ENCODE results near the gene CTNNA3.
"Not testable (repeated sequence)": the region's sequence is repeated elsewhere in the genome, so short reads cannot be mapped to it uniquely, and the experiment has no call there.

Gene CTNNA3

DNA sequence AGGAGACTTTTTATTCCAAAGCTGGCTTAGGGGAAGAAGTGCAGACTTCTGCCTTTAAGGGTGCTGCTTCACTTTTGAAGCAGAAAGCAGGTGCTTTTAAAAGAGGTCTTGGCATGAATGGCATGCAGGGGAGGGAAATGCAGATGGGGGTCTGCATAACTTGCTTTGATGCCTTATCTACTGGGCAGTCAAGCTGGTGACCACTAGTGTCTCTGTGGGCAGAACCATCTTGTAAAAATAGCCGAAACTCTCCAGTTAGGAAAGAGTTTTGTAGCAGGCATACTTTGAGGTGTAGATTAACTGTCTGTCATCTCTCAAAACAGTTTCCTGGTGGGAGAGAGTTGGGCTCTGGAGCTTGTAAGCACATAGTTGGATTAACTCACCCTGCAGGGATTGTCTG is 9.9 kb upstream of the CTNNA3 start:
- TF ChIP-seq, protein P1, sequence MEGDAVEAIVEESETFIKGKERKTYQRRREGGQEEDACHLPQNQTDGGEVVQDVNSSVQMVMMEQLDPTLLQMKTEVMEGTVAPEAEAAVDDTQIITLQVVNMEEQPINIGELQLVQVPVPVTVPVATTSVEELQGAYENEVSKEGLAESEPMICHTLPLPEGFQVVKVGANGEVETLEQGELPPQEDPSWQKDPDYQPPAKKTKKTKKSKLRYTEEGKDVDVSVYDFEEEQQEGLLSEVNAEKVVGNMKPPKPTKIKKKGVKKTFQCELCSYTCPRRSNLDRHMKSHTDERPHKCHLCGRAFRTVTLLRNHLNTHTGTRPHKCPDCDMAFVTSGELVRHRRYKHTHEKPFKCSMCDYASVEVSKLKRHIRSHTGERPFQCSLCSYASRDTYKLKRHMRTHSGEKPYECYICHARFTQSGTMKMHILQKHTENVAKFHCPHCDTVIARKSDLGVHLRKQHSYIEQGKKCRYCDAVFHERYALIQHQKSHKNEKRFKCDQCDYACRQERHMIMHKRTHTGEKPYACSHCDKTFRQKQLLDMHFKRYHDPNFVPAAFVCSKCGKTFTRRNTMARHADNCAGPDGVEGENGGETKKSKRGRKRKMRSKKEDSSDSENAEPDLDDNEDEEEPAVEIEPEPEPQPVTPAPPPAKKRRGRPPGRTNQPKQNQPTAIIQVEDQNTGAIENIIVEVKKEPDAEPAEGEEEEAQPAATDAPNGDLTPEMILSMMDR (IDR thresholded peaks at IDR 0.05; ENCODE audit: extremely low read depth, insufficient read depth, missing control alignments), result no peak
- no peak for DNase-seq (ENCODE audit: low spot score)
- in situ Hi-C loops (cut with MboI; ENCODE audit: low pct_unique_long_range_greater_than_20kb, low sequenced_read_pairs, unreplicated experiment), result no loop called here

DNA sequence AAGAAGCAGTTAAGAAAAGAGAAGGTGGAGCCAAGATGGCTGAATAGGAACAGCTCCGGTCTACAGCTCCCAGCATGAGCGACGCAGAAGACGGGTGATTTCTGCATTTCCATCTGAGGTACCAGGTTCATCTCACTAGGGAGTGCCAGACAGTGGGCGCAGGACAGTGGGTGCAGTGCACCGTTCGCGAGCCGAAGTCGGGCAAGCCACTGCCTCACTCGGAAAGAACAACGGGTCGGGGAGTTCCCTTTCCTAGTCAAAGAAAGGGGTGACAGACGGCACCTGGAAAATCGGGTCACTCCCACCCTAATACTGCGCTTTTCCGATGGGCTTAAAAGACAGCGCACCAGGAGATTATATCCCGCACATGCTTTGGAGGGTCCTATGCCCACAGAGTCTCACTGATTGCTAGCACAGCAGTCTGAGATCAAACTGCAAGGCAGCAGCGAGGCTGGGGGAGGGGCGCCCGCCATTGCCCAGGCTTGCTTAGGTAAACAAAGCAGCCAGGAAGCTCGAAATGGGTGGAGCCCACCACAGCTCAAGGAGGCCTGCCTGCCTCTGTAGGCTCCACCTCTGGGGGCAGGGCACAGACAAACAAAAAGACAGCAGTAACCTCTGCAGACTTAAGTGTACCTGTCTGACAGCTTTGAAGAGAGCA is 3.7 kb upstream of the CTNNA3 start:
- not testable (repeated sequence) for DNase-seq (ENCODE audit: low spot score)
- in situ Hi-C loops (cut with MboI; ENCODE audit: low pct_unique_long_range_greater_than_20kb, low sequenced_read_pairs, unreplicated experiment), result loop anchor here (5.0 kb wide), 1 partner anchor 78 kb away; no protein-coding TSS in a partner anchor

DNA sequence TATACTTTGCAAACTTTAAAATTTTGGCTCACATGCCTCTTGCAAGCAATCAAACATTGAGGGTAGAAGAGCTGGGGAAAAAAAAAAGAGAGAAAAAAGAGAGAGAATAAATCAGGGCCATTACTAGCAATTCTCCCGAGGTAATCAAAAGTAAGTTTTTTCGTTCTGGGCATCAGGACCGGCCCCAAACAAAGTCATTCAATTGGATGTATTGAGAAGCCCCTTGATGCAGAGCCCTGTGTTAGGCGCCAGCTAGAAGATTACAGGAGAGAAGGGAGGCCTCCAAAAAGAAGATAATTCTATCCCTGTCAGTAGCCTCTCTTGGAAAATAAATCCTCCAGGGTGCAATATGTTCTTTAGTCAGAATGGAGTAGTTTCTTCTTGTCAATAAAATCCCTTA is 2.2 kb upstream of the CTNNA3 start:
- no peak for DNase-seq (ENCODE audit: low spot score)
- in situ Hi-C loops (cut with MboI; ENCODE audit: low pct_unique_long_range_greater_than_20kb, low sequenced_read_pairs, unreplicated experiment), result loop anchor here (5.0 kb wide), 1 partner anchor 79 kb away; no protein-coding TSS in a partner anchor
- TF ChIP-seq, protein P1 (IDR thresholded peaks at IDR 0.05; ENCODE audit: extremely low read depth, insufficient read depth, missing control alignments), result no peak

- peak; percentile 59 for DNase-seq (ENCODE audit: low spot score)
- TF ChIP-seq, protein P1 (IDR thresholded peaks at IDR 0.05; ENCODE audit: extremely low read depth, insufficient read depth, missing control alignments), result peak; percentile 63
- in situ Hi-C loops (cut with MboI; ENCODE audit: low pct_unique_long_range_greater_than_20kb, low sequenced_read_pairs, unreplicated experiment), result loop anchor here (5.0 kb wide), 1 partner anchor 80 kb away; no protein-coding TSS in a partner anchor
Observed at GRCh38 chr10:67697724-67698131, 1.7 kb upstream of the CTNNA3 start.

GRCh38 chr10:67696679-67697078 is 684 bp upstream of the CTNNA3 start:
- in situ Hi-C loops (cut with MboI; ENCODE audit: low pct_unique_long_range_greater_than_20kb, low sequenced_read_pairs, unreplicated experiment), result loop anchor here (5.0 kb wide), 1 partner anchor 81 kb away; no protein-coding TSS in a partner anchor
- TF ChIP-seq, protein P1 (IDR thresholded peaks at IDR 0.05; ENCODE audit: extremely low read depth, insufficient read depth, missing control alignments), result no peak
- no peak for DNase-seq (ENCODE audit: low spot score)

GRCh38 chr10:67695555-67695954 is 440 bp downstream of the CTNNA3 start:
- TF ChIP-seq, protein P1 (IDR thresholded peaks at IDR 0.05; ENCODE audit: extremely low read depth, insufficient read depth, missing control alignments), result no peak
- DNase-seq (ENCODE audit: low spot score), result peak; percentile 6
- in situ Hi-C loops (cut with MboI; ENCODE audit: low pct_unique_long_range_greater_than_20kb, low sequenced_read_pairs, unreplicated experiment), result loop anchor here (5.0 kb wide), 1 partner anchor 82 kb away; no protein-coding TSS in a partner anchor

DNA sequence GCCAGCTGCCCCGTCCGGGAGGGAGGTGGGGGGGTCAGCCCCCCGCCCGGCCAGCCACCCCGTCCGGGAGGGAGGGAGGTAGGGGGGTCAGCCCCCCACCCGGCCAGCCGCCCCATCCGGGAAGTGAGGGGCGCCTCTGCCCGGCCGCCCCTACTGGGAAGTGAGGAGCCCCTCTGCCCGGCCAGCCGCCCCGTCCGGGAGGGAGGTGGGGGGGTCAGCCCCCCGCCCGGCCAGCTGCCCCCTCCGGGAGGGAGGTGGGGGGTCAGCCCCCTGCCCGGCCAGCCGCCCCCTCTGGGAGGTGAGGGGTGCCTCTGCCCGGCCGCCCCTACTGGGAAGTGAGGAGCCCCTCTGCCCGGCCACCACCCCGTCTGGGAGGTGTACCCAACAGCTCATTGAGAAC is 4.1 kb downstream of the CTNNA3 start:
- in situ Hi-C loops (cut with MboI; ENCODE audit: low pct_unique_long_range_greater_than_20kb, low sequenced_read_pairs, unreplicated experiment); DNase-seq (ENCODE audit: low spot score): not testable (repeated sequence)

DNA sequence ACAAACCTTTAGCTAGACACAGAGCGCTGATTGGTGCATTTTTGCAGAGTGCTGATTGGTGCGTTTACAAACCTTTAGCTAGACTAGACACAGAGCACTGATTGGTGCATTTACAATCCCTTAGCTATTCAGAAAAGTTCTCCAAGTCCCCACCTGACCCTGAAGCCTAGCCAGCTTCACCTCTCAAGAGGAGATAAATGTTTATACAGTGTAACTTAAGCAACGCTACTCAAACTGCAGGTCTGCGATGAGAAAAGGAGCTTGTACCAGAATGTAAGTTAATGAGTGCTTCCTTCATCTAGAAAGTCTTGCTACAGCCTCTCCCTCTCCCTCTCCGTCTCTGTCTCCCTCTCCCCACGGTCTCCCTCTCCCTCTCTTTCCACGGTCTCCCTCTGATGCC is 5.5 kb downstream of the CTNNA3 start:
- DNase-seq (ENCODE audit: low spot score); in situ Hi-C loops (cut with MboI; ENCODE audit: low pct_unique_long_range_greater_than_20kb, low sequenced_read_pairs, unreplicated experiment): not testable (repeated sequence)

DNA sequence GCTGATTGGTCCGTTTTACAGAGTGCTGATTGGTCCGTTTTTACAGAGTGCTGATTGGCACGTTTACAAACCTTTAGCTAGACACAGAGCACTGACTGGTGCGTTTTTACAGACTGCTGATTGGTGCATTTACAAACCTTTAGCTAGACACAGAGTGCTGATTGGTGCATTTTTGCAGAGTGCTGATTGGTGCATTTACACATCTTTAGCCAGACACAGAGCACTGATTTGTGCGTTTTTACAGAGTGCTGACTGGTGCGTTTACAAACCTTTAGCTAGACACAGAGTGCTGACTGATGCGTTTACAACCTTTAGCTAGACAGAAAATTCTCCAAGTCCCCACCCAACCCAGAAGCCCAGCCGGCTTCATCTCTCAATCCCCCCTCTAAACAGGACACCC is 11.9 kb downstream of the CTNNA3 start:
- DNase-seq (ENCODE audit: low spot score); in situ Hi-C loops (cut with MboI; ENCODE audit: low pct_unique_long_range_greater_than_20kb, low sequenced_read_pairs, unreplicated experiment): not testable (repeated sequence)
